ENCODE measurements around the gene PDE10A. TPM values are rescaled to one million over a fixed set of nuclear protein-coding genes. Genes with fewer than 3 reads are reported as not detected.

Gene PDE10A
- total RNA-seq, 1 experiment from 2014 or later, result 0.31 TPM

- H3K9ac ChIP-seq (ENCODE audit: extremely low read depth, insufficient read length, low read length), result no peak overlapping the region
- H3K27me3 ChIP-seq (ENCODE audit: insufficient read depth, low read length), result no peaks in the 10 kb centered on the region
Observed at GRCh38 chr6:165649166-165650137, 13.6 kb downstream of the PDE10A start.

More at GRCh38 chr6:165649166-165650137, 13.6 kb downstream of the PDE10A start:
- Histone ChIP-seq H2AK5ac (ENCODE audit: insufficient read length, low read length) (no peak overlapping the region), H4K5ac (ENCODE audit: insufficient read length, low read depth, low read length) (no peak overlapping the region), H2BK20ac (ENCODE audit: low read depth, low read length, poor library complexity, severe bottlenecking) (no peak overlapping the region), H2BK120ac (ENCODE audit: low read depth, low read length, poor library complexity, severe bottlenecking) (no peak overlapping the region), H2BK5ac (ENCODE audit: insufficient read length, low read length) (no peak overlapping the region), H3K4me2 (ENCODE audit: insufficient read depth, insufficient read length, low read length) (no peak overlapping the region), H3K27ac (ENCODE audit: insufficient read length, low read depth, low read length) (no peak overlapping the region), H3K4ac (ENCODE audit: low read depth, low read length) (no peak overlapping the region), H2BK12ac (ENCODE audit: insufficient read length, low read depth, low read length) (no peak overlapping the region), H3K4me1 (ENCODE audit: insufficient read depth, low read length) (no peaks in the 10 kb centered on the region), H3T11ph (ENCODE audit: low read length) (no peak overlapping the region), H3K79me1 (ENCODE audit: insufficient read depth, low read depth, low read length, poor library complexity, severe bottlenecking) (no peaks in the 10 kb centered on the region), H3K23me2 (ENCODE audit: insufficient read length, low read depth, low read length, poor library complexity, severe bottlenecking) (no peaks in the 10 kb centered on the region), H2BK15ac (ENCODE audit: low read depth, low read length) (no peak overlapping the region), H3K18ac (ENCODE audit: insufficient read length, low read depth, low read length) (no peak overlapping the region), H3K56ac (ENCODE audit: insufficient read length, low read depth, low read length) (no peak overlapping the region), H4K91ac (ENCODE audit: insufficient read length, low read depth, low read length) (no peak overlapping the region), H4K20me1 (ENCODE audit: control insufficient read depth, insufficient read depth, insufficient read length) (no peaks in the 10 kb centered on the region), H4K8ac (replicated peaks; ENCODE audit: insufficient read length, low read depth, low read length) (no peak overlapping the region), H2AFZ (ENCODE audit: low read length) (no peak overlapping the region), H3K9me3 (ENCODE audit: control insufficient read depth, low read depth, low read length) (no peaks in the 10 kb centered on the region), H3K14ac (ENCODE audit: insufficient read depth, low read length) (no peak overlapping the region), H3K23ac (ENCODE audit: insufficient read length, low read depth, low read length) (no peak overlapping the region), H3K79me2 (ENCODE audit: insufficient read depth, low read length) (no peaks in the 10 kb centered on the region)
- H3K9me3 Mint-ChIP-seq, result no peaks in the 10 kb centered on the region
- H3K27ac Mint-ChIP-seq, result no peak overlapping the region; a peak in 1 of 7 replicates
- WGBS (ENCODE audit: extremely low coverage, insufficient read length, low lambda C conversion rate), result no CpG with 5 or more reads among the region's 11 CpGs
- no peak for DNase-seq
- no peak for TF ChIP-seq CTCF (conservative IDR thresholded peaks at IDR 0.05)
- no peaks in the 10 kb centered on the region for H3K36me3 Mint-ChIP-seq (ENCODE audit: insufficient read depth in 1 of 3, low read depth in 3 of 3)
- peaks cover 7% of the 10 kb centered on the region for H3K27me3 Mint-ChIP-seq (ENCODE audit: low read depth)
- no peak overlapping the region for H3K4me3 Mint-ChIP-seq
- peaks cover 3 to 9% of the 10 kb centered on the region in 2 experiments; a peak in 3 of 4 replicates for H3K4me1 Mint-ChIP-seq

Data from H9 (cell line).